WTC11 (cell line): ENCODE data around the gene GPA33. TPM values are rescaled to one million over a fixed set of nuclear protein-coding genes. Genes with fewer than 3 reads are reported as not detected.

Experiments
- ATAC-seq: fragments of 200-7000 bp; cut with Tn5 transposase; 2 replicates; pipeline ENCODE4 v1.10.0; 2021; ENCODE audit warnings: mild to moderate bottlenecking, moderate library complexity
- CTCF ChIA-PET: fragments of 300-600 bp; sonication (Branson Sonifier 250); formaldehyde crosslinking; loops from one replicate; lab custom pipeline; 2021; ENCODE audit warnings: antibody characterized with exemption; lab: Charles Lee
- POLR2A ChIA-PET: fragments of 350-600 bp; sonication (Branson Sonifier 250); formaldehyde crosslinking; loops from one replicate; lab custom pipeline; 2021; ENCODE audit warnings: antibody characterized with exemption; lab: Charles Lee
- DNase-seq: peaks from one replicate; pipeline ENCODE4 v3.0.0; 2021; ENCODE audit warnings: low spot score
- H3K27ac Mint-ChIP-seq: 2 replicates; pipeline ENCODE4 v1.8.0; 2021; ENCODE audit warnings: mixed read lengths
- H3K27me3 Mint-ChIP-seq: 2 replicates; pipeline ENCODE4 v1.8.0; 2021; ENCODE audit warnings: low read depth, mild to moderate bottlenecking, moderate library complexity, mixed read lengths
- H3K36me3 Mint-ChIP-seq: 2 replicates; pipeline ENCODE4 v1.8.0; 2021; ENCODE audit warnings: mixed read lengths
- H3K4me1 Mint-ChIP-seq: 2 replicates; pipeline ENCODE4 v1.8.0; 2022; ENCODE audit warnings: mixed read lengths
- H3K4me3 Mint-ChIP-seq: 2 replicates; pipeline ENCODE4 v1.8.0; 2021; ENCODE audit warnings: mild to moderate bottlenecking, moderate library complexity, mixed read lengths
- H3K9me3 Mint-ChIP-seq: 2 replicates; pipeline ENCODE4 v1.8.0; 2021; ENCODE audit warnings: mixed read lengths
- FOXP1 ChIP-seq: sonication (generic); formaldehyde crosslinking; IDR thresholded peaks from 2 replicates; pipeline ENCODE4 v1.8.0; 2022; ENCODE audit warnings: missing genetic modification reagents, mild to moderate bottlenecking, moderate library complexity, borderline replicate concordance
- HMGA2 ChIP-seq: fragments of 250-450 bp; sonication (Bioruptor Pico); IDR thresholded peaks from 2 replicates; pipeline ENCODE4 v1.4.0; 2021; ENCODE audit warnings: mild to moderate bottlenecking, moderate library complexity
- JUN ChIP-seq: sonication (generic); formaldehyde crosslinking; IDR thresholded peaks from 2 replicates; pipeline ENCODE4 v1.8.0; 2023; ENCODE audit warnings: mild to moderate bottlenecking, missing genetic modification reagents
- SMAD4 ChIP-seq: sonication (generic); formaldehyde crosslinking; IDR thresholded peaks from 2 replicates; pipeline ENCODE4 v1.8.0; 2022; ENCODE audit warnings: mild to moderate bottlenecking, missing genetic modification reagents
- SOX15 ChIP-seq: fragments of 250-450 bp; sonication (Bioruptor Pico); IDR thresholded peaks from 2 replicates; pipeline ENCODE4 v1.9.0; 2021; ENCODE audit warnings: mild to moderate bottlenecking
- TEAD1 ChIP-seq: sonication (generic); formaldehyde crosslinking; IDR thresholded peaks from 2 replicates; pipeline ENCODE4 v1.8.0; 2022; ENCODE audit warnings: mild to moderate bottlenecking, missing genetic modification reagents
- TEAD4 ChIP-seq: sonication (generic); formaldehyde crosslinking; IDR thresholded peaks from 2 replicates; pipeline ENCODE4 v1.8.0; 2022; ENCODE audit warnings: mild to moderate bottlenecking, missing genetic modification reagents
- ZNF232 ChIP-seq: sonication (generic); formaldehyde crosslinking; IDR thresholded peaks from 2 replicates; pipeline ENCODE4 v1.8.0; 2022; ENCODE audit warnings: mild to moderate bottlenecking, missing genetic modification reagents
- ZNF263 ChIP-seq: sonication (generic); formaldehyde crosslinking; IDR thresholded peaks from 2 replicates; pipeline ENCODE4 v1.8.1; 2022; ENCODE audit warnings: low read depth, mild to moderate bottlenecking, moderate library complexity, missing genetic modification reagents
- ZNF317 ChIP-seq: sonication (generic); formaldehyde crosslinking; IDR thresholded peaks from 2 replicates; pipeline ENCODE4 v1.8.1; 2023; ENCODE audit warnings: low read depth, mild to moderate bottlenecking, moderate library complexity, missing genetic modification reagents, borderline replicate concordance
- ZNF416 ChIP-seq: fragments of 250-450 bp; sonication (Bioruptor Pico); IDR thresholded peaks from 2 replicates; pipeline ENCODE4 v1.9.0; 2021; ENCODE audit warnings: mild to moderate bottlenecking, inconsistent platforms
- total RNA-seq: library from RNA; stranded (reverse); gene quantifications from 3 replicates; pipeline ENCODE4 v1.2.3, GENCODE V29; 2021
- TF ChIP-seq, protein P1 (sequence below): sonication (generic); formaldehyde crosslinking; IDR thresholded peaks from 2 replicates; pipeline ENCODE4 v1.8.1; 2023; ENCODE audit warnings: mild to moderate bottlenecking, missing genetic modification reagents
- TF ChIP-seq, protein P2 (sequence below): fragments of 250-450 bp; sonication (Bioruptor Pico); IDR thresholded peaks from 2 replicates; pipeline ENCODE4 v1.9.0; 2021; ENCODE audit warnings: moderate library complexity, mild to moderate bottlenecking, inconsistent platforms, borderline replicate concordance
- TF ChIP-seq, protein P3 (sequence below): sonication (generic); formaldehyde crosslinking; conservative IDR thresholded peaks from 2 replicates; pipeline ENCODE4 v1.8.1; 2023; ENCODE audit warnings: mild to moderate bottlenecking, low read depth, missing genetic modification reagents, moderate library complexity
- TF ChIP-seq, protein P4 (sequence below): sonication (generic); formaldehyde crosslinking; IDR thresholded peaks from 2 replicates; pipeline ENCODE4 v1.8.1; 2023; ENCODE audit warnings: mild to moderate bottlenecking, missing genetic modification reagents, moderate library complexity
- TF ChIP-seq, protein P5 (sequence below): sonication (generic); formaldehyde crosslinking; IDR thresholded peaks from 2 replicates; pipeline ENCODE4 v1.8.0; 2022; ENCODE audit warnings: mild to moderate bottlenecking, missing genetic modification reagents

Gene GPA33
- total RNA-seq, 1 experiment from 2014 or later: 0.63 TPM

DNA sequence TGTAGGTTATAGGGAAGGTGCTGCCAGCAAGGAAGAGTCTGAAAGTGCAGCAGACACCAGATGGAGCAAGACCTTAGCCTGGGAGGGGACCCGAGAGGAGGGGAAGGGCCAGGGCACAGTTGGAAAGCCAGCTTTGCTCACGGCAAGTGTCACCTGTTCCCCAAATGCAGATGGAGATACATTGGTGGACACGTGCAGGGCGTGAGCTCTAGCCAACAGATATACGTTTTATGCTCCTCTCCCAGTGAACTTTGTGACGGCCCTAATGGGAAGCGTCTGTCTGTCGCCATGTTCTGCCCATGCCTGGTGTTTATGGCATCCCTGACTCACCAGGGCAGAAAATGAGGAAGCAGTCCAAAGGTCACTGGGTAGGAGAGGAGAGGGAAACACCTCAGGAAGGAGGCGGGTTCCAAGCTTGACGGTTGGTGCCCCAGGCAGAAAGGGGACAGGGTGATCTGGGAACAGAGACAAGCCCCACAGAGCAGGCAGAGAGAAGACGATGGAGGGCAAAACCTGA is 7.6 kb downstream of the GPA33 start (continued):
- TF ChIP-seq, protein P1, sequence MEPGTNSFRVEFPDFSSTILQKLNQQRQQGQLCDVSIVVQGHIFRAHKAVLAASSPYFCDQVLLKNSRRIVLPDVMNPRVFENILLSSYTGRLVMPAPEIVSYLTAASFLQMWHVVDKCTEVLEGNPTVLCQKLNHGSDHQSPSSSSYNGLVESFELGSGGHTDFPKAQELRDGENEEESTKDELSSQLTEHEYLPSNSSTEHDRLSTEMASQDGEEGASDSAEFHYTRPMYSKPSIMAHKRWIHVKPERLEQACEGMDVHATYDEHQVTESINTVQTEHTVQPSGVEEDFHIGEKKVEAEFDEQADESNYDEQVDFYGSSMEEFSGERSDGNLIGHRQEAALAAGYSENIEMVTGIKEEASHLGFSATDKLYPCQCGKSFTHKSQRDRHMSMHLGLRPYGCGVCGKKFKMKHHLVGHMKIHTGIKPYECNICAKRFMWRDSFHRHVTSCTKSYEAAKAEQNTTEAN (CRISPR knock-in tag): no peak
- TF ChIP-seq FOXP1 (CRISPR knock-in tag): no peak

DNA sequence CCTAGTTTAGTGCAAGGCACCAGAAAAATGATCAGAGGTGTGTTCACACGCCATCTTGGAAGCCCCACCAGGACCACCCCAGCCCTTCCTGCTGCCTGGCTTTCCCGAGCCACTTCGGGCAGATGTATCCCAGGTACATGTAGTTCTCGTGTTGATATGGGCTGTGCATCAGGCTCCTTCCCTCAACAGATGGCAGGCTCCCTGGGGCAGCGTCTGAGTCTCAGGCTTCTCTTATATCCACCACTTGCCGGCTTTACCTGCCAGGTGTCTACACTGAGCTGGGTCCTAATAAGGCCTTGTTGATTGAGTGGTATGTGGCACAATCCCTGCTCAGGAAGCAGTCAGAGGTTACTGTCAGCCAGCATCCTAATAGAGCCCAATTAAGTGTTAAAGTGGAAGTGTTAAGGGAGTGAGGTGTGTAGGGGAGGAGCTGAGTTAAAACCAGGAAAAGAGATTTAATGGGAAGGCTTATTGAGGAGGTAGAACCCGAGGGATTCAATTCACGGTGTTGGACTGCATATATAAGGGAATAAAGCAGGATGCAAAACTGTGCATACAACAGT is 8.5 kb downstream of the GPA33 start:
- H3K27ac Mint-ChIP-seq: no peak overlapping the region
- ChIA-PET CTCF (interaction anchor here (0.5 to 3.6 kb wide), 3 partner anchors 126 to 283 kb away, joined by 3 to 11 read pairs (median 5); partner anchors contain the start of gene POU2F1), POLR2A (no interaction called here)
- H3K9me3 Mint-ChIP-seq: no peaks in the 10 kb centered on the region
- peaks cover 5% of the 10 kb centered on the region for H3K27me3 Mint-ChIP-seq
- no peak overlapping the region for H3K4me3 Mint-ChIP-seq
- DNase-seq (no peak), ATAC-seq (0 out of 2 replicates have a peak, but pooled peaks have one; percentile 28)
- no peaks in the 10 kb centered on the region for H3K36me3 Mint-ChIP-seq
- TF ChIP-seq, protein P1 (CRISPR knock-in tag): no peak
- no peak for TF ChIP-seq FOXP1 (CRISPR knock-in tag)
- TF ChIP-seq, protein P2, sequence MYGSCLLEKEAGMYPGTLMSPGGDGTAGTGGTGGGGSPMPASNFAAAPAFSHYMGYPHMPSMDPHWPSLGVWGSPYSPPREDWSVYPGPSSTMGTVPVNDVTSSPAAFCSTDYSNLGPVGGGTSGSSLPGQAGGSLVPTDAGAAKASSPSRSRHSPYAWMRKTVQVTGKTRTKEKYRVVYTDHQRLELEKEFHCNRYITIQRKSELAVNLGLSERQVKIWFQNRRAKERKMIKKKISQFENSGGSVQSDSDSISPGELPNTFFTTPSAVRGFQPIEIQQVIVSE (CRISPR knock-in tag): no peak
- TF ChIP-seq HMGA2 (CRISPR knock-in tag): no peak
- no peak for TF ChIP-seq JUN
- H3K4me1 Mint-ChIP-seq: peaks cover 8% of the 10 kb centered on the region

DNA sequence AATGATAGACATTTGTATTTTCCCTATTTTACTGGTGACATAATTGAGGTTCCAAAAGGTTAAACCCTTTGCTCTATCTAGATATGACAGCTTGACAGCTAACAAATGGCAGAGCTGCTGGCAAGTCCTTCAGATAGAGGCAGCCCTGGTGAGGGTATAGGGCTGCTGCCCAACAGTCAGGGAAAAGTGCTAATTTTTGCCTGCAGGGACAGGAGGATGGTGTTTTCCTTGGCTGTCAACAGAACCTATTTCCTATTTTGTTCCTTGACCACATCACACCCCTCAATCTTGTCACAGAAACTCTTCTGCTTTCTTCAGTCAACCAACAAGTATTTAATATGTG is 12.3 kb downstream of the GPA33 start:
- H3K4me3 Mint-ChIP-seq: no peak overlapping the region
- H3K36me3 Mint-ChIP-seq: no peaks in the 10 kb centered on the region
- DNase-seq (no peak), ATAC-seq (no peak)
- POLR2A ChIA-PET: no interaction called here
- CTCF ChIA-PET: no interaction called here
- no peaks in the 10 kb centered on the region for H3K4me1 Mint-ChIP-seq
- no peaks in the 10 kb centered on the region for H3K9me3 Mint-ChIP-seq
- no peak overlapping the region for H3K27ac Mint-ChIP-seq
- no peak for TF ChIP-seq ZNF317 (CRISPR knock-in tag)
- no peak for TF ChIP-seq SOX15
- TF ChIP-seq ZNF416 (CRISPR knock-in tag): no peak
- peaks cover 5% of the 10 kb centered on the region; the same call in 1 of the 2 replicates for H3K27me3 Mint-ChIP-seq

DNA sequence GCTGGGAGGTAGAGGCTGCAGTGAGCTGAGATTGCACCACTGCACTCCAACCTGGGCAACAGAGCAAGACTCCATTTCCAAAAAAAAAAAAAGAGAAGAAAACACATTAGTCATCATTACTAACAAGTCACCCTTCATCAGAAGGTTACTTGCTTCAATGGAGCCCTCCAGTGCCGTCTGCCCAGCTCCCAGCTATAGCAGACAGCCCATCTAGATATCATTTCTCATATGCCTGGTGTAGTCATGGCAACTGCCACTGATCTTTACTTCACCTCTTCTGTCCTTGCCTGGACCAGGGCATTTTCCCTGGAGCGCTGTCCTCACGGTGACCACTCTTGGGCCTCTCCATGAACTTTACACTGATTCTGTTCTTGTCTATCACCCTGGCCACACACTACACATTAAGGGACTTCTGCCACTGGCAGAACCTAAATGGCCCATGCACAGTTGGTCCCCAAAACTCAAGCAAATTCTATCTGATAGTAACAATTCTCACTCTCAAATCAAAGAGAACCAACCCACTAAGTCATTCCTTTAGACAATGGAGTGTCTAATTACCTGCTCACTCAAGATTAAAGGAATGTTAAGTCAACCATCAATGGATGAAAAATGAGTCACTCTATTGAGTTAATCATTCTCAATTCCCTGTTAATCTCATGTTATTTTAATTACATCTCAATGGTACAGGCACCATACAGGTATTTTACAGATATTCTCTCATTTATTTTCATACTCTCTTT is 12.9 kb downstream of the GPA33 start:
- ATAC-seq (no peak), DNase-seq (no peak)
- POLR2A ChIA-PET: no interaction called here

DNA sequence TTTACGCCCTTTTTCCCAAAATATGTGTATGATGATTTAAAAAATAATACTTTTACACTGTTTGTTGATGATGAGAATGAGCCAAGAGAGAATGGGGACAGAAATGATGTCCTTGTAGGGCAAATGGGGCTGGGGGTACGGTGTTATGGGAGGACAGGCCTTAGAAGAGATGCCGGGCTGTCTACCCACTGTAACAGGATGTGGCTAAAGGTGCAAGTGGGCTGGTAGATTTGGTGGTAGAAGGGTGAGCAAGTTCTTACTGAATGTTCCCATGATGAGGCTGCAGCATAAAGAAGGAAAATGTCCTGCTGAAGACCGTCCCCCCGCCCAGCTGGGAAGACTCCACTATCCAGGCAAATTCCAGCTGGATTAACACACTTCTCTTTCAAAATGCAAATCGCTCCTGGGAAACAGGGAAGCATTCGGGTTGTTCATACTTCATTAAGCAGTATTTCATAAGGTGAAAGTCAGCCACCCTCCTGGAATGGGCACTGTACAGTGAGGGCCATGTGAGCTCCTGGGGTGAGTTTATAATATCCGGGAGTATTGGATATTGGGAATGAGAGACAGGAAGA is 14.0 kb downstream of the GPA33 start:
- Mint-ChIP-seq H3K4me1 (no peaks in the 10 kb centered on the region), H3K27ac (no peak overlapping the region), H3K4me3 (no peak overlapping the region), H3K36me3 (no peaks in the 10 kb centered on the region), H3K9me3 (no peaks in the 10 kb centered on the region), H3K27me3 (peaks cover 3% of the 10 kb centered on the region; the same call in 1 of the 2 replicates)
- ChIA-PET CTCF (no interaction called here), POLR2A (no interaction called here)
- ATAC-seq (no peak), DNase-seq (no peak)
- TF ChIP-seq, protein P3, sequence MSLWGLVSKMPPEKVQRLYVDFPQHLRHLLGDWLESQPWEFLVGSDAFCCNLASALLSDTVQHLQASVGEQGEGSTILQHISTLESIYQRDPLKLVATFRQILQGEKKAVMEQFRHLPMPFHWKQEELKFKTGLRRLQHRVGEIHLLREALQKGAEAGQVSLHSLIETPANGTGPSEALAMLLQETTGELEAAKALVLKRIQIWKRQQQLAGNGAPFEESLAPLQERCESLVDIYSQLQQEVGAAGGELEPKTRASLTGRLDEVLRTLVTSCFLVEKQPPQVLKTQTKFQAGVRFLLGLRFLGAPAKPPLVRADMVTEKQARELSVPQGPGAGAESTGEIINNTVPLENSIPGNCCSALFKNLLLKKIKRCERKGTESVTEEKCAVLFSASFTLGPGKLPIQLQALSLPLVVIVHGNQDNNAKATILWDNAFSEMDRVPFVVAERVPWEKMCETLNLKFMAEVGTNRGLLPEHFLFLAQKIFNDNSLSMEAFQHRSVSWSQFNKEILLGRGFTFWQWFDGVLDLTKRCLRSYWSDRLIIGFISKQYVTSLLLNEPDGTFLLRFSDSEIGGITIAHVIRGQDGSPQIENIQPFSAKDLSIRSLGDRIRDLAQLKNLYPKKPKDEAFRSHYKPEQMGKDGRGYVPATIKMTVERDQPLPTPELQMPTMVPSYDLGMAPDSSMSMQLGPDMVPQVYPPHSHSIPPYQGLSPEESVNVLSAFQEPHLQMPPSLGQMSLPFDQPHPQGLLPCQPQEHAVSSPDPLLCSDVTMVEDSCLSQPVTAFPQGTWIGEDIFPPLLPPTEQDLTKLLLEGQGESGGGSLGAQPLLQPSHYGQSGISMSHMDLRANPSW (CRISPR knock-in tag): no peak
- TF ChIP-seq ZNF317 (CRISPR knock-in tag): no peak
- no peak for TF ChIP-seq TEAD1 (CRISPR knock-in tag)
- TF ChIP-seq, protein P4, sequence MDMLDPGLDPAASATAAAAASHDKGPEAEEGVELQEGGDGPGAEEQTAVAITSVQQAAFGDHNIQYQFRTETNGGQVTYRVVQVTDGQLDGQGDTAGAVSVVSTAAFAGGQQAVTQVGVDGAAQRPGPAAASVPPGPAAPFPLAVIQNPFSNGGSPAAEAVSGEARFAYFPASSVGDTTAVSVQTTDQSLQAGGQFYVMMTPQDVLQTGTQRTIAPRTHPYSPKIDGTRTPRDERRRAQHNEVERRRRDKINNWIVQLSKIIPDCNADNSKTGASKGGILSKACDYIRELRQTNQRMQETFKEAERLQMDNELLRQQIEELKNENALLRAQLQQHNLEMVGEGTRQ: no peak
- TF ChIP-seq, protein P5, sequence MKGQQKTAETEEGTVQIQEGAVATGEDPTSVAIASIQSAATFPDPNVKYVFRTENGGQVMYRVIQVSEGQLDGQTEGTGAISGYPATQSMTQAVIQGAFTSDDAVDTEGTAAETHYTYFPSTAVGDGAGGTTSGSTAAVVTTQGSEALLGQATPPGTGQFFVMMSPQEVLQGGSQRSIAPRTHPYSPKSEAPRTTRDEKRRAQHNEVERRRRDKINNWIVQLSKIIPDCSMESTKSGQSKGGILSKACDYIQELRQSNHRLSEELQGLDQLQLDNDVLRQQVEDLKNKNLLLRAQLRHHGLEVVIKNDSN (CRISPR knock-in tag): no peak
- TF ChIP-seq SMAD4: no peak
- TF ChIP-seq ZNF232: no peak
- TF ChIP-seq ZNF263 (CRISPR knock-in tag): no peak
- TF ChIP-seq TEAD4: no peak

More for the DNA sequence above, 12.9 kb downstream of the GPA33 start:
- H3K36me3 Mint-ChIP-seq: no peaks in the 10 kb centered on the region
- no peak for TF ChIP-seq ZNF263 (CRISPR knock-in tag)
- TF ChIP-seq, all 79 proteins: peak for 0
- Mint-ChIP-seq H3K27me3 (peaks cover 4% of the 10 kb centered on the region; the same call in 1 of the 2 replicates), H3K9me3 (no peaks in the 10 kb centered on the region), H3K27ac (no peak overlapping the region), H3K4me1 (no peaks in the 10 kb centered on the region), H3K4me3 (no peak overlapping the region)
- CTCF ChIA-PET: no interaction called here
